Liver (tissue), 9 donors: Measurements from ENCODE around the gene RRN3. TPM values are rescaled to one million over a fixed set of nuclear protein-coding genes. Genes with fewer than 3 reads are reported as not detected.
A peak's percentile ranks its signal among the peaks of the same experiment; 100 is the strongest.
"Not testable (repeated sequence)": the region's sequence is repeated elsewhere in the genome, so short reads cannot be mapped to it uniquely, and the experiment has no call there.

ENCODE experiments used
- DNase-seq: peaks from one replicate; pipeline ENCODE4 v3.0.0-alpha.2; 2017; ENCODE audit warnings: low spot score
- H3K27ac ChIP-seq, 2 donors: one replicate each; pipeline ENCODE4 v1.7.0; 2013; ENCODE audit warnings: inconsistent platforms in 2 of 2, low read length in 2 of 2, control low read depth in 1 of 2, low read depth in 1 of 2, mild to moderate bottlenecking in 1 of 2
- H3K27me3 ChIP-seq, 4 donors: one replicate each; pipeline versions ENCODE4 v1.6.1 to v1.7.0; 2013; ENCODE audit warnings: low read length in 3 of 4, inconsistent platforms in 1 of 4, mild to moderate bottlenecking in 1 of 4, moderate library complexity in 1 of 4; ENCODE audit not compliant: control insufficient read depth in 4 of 4, insufficient read depth in 4 of 4
- H3K36me3 ChIP-seq, 4 donors: one replicate each; pipeline versions ENCODE4 v1.6.1 to v1.7.0; 2013; ENCODE audit warnings: low read length in 3 of 4, mild to moderate bottlenecking in 3 of 4, low read depth in 1 of 4, moderate library complexity in 1 of 4; ENCODE audit not compliant: control insufficient read depth in 4 of 4, insufficient read depth in 3 of 4
- H3K4me1 ChIP-seq, 4 donors: one replicate each; pipeline versions ENCODE4 v1.6.1 to v1.7.0; 2013; ENCODE audit warnings: low read length in 3 of 4, mild to moderate bottlenecking in 3 of 4, moderate library complexity in 1 of 4; ENCODE audit not compliant: control insufficient read depth in 4 of 4, insufficient read depth in 4 of 4
- H3K4me3 ChIP-seq, 3 donors: one replicate each; pipeline versions ENCODE4 v1.6.1 to v1.7.0; 2013; ENCODE audit warnings: low read length in 3 of 3, control low read depth in 1 of 3, low read depth in 1 of 3, mild to moderate bottlenecking in 1 of 3
- H3K9ac ChIP-seq, 2 donors: one replicate each; pipeline ENCODE4 v1.7.0; 2013; ENCODE audit warnings: low read length in 2 of 2, mild to moderate bottlenecking in 2 of 2, moderate library complexity in 2 of 2, control low read depth in 1 of 2, low read depth in 1 of 2
- H3K9me3 ChIP-seq, 4 donors: one replicate each; pipeline versions ENCODE4 v1.6.1 to v1.7.0; 2013; ENCODE audit warnings: low read length in 3 of 4; ENCODE audit not compliant: control insufficient read depth in 4 of 4
- CTCF ChIP-seq: fragments of 150-350 bp; IDR thresholded peaks from 2 replicates; pipeline ENCODE4 v1.5.1; 2017; ENCODE audit warnings: improper control_type of control experiment, low read depth, low read length; ENCODE audit not compliant: missing input control
- HNF4A ChIP-seq, 2 donors: conservative IDR thresholded peaks; 2 replicates each; pipeline ENCODE4 v1.6.1; 2016; ENCODE audit warnings: antibody characterized with exemption in 2 of 2, mild to moderate bottlenecking in 2 of 2
- JUND ChIP-seq, 2 donors: IDR thresholded peaks; 2 replicates each; pipeline ENCODE4 v1.6.1; 2016; ENCODE audit warnings: antibody characterized with exemption in 2 of 2
- NR2F2 ChIP-seq: IDR thresholded peaks from 2 replicates; pipeline ENCODE4 v1.6.1; 2016; ENCODE audit warnings: antibody characterized with exemption
- RAD21 ChIP-seq, 2 donors: IDR thresholded peaks; 2 replicates each; pipeline ENCODE4 v1.6.1; 2016; ENCODE audit warnings: antibody characterized with exemption in 2 of 2, mild to moderate bottlenecking in 2 of 2
- RXRA ChIP-seq, 2 donors: IDR thresholded peaks; 2 replicates each; pipeline ENCODE4 v1.6.1; 2017 to 2018; ENCODE audit warnings: antibody characterized with exemption in 2 of 2, mild to moderate bottlenecking in 1 of 2
- SP1 ChIP-seq: IDR thresholded peaks from 2 replicates; pipeline ENCODE4 v1.6.1; 2018; ENCODE audit warnings: antibody characterized with exemption, mild to moderate bottlenecking
- WGBS: extraction: QIAGEN DNeasy Blood & Tissue Kit; methylation state at CpG from one replicate; pipeline ENCODE4 v1.1.7; 2013; 5-methylcytosine and 5-hydroxymethylcytosine counted together
- polyA plus RNA-seq, 2 donors: library from polyadenylated mRNA; stranded (reverse) in 1 of 2; unstranded in 1 of 2; fragments of 200-250 nt in 1 of 2; fragments of >200 nt in 1 of 2; fragmentation: Nextera tagmentation in 1 of 2; extraction: Ambion mirVana in 1 of 2; gene quantifications; one replicate each; pipeline versions ENCODE4 v1.2.1 to v1.2.3, GENCODE V29; 2013 to 2015
- total RNA-seq, 2 donors: library from RNA; depleted of rRNA; stranded (reverse); fragments of >200 nt; gene quantifications; one replicate each; pipeline ENCODE4 v1.2.3, GENCODE V29; 2014
- TF ChIP-seq, protein P1 (sequence below): IDR thresholded peaks from 2 replicates; pipeline ENCODE4 v1.6.1; 2016; ENCODE audit warnings: antibody characterized with exemption
- TF ChIP-seq, protein P2 (sequence below): IDR thresholded peaks from 2 replicates; pipeline ENCODE4 v1.6.1; 2016; ENCODE audit warnings: antibody characterized with exemption
- donor health status: healthy.
- donor health status: healthy.
- donor health status: healthy.
- donor health status: healthy.
- donor health status: healthy.

Gene RRN3
- total and polyA plus RNA-seq, 4 donors, result 8.2 to 28.4 (median 16.3) TPM

GRCh38 chr16:15022194-15022593 lies 71.9 kb downstream of the RRN3 start:
- not testable (repeated sequence) for H3K4me1 ChIP-seq, H3K9ac ChIP-seq, H3K27ac ChIP-seq, H3K27me3 ChIP-seq, DNase-seq, H3K4me3 ChIP-seq, H3K9me3 ChIP-seq
- H3K36me3 ChIP-seq, result peaks cover 3 to 45% (median 39%) of the 10 kb centered on the region in 4 donors
- WGBS, result 25% methylated on average over 4 of the region's 4 CpGs
- peak in 1 of 2 donors; percentile 17 for TF ChIP-seq RXRA (IDR thresholded peaks at IDR 0.05)
- peak; percentile 43 for TF ChIP-seq CTCF
- TF ChIP-seq SP1, result peak; percentile 40
- peak; percentile 60 to 79 for TF ChIP-seq RAD21 (IDR thresholded peaks at IDR 0.05)

- H3K9ac ChIP-seq, H3K27ac ChIP-seq, H3K27me3 ChIP-seq, H3K9me3 ChIP-seq, H3K4me3 ChIP-seq, DNase-seq, H3K4me1 ChIP-seq: not testable (repeated sequence)
- H3K36me3 ChIP-seq, result peaks cover 3 to 47% (median 37%) of the 10 kb centered on the region in 4 donors
- 88% methylated on average over 7 of the region's 7 CpGs for WGBS
Measured at GRCh38 chr16:15021429-15021828, 72.6 kb downstream of the RRN3 start.

DNA sequence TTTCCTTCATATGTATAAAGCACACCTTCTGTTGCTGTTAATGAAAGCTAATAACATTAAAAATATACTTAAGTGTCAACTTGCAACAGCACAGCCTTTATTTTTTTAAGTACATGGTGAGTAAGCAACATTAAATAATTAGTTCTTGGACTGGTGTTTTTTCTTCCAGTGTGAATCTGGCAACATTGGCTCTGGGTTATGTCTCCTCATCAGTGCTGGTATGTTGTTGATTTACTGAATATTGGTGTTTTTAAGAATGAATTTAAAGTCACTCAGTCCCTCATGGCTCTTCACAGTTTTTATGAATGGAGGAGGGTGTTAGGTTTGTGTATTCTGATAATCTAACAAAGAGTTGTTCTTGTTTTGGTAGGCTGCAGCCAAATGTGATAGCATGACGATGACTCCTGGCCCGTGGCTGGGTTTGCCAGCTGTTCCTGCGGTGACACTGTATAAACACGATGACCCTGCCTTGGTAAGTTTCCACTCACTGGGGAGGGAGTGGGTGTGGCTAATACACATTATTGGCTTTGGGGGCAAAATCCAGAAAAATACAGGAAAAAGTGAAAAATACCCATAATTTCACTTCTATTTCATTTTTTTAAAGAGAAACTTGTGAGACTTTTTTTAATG lies 77.0 kb downstream of the RRN3 start:
- peaks cover under 1 to 28% (median 20%) of the 10 kb centered on the region in 4 donors for H3K36me3 ChIP-seq

GRCh38 chr16:15016354-15016753 lies 77.7 kb downstream of the RRN3 start:
- not testable (repeated sequence) for DNase-seq, H3K27ac ChIP-seq, H3K9me3 ChIP-seq, H3K4me3 ChIP-seq, H3K27me3 ChIP-seq
- 79% methylated on average over 4 of the region's 4 CpGs for WGBS
- H3K36me3 ChIP-seq, result peaks cover 1 to 24% (median 14%) of the 10 kb centered on the region in 4 donors
- H3K4me1 ChIP-seq, result peaks cover 1 to 12% (median 8%) of the 10 kb centered on the region in 4 donors
- peak overlapping the region in 1 of 2 donors; percentile 13 for H3K9ac ChIP-seq

More for the DNA sequence above, 77.0 kb downstream of the RRN3 start:
- peak overlapping the region in 1 of 2 donors; percentile 37 for H3K27ac ChIP-seq
- not testable (repeated sequence) for H3K4me3 ChIP-seq, H3K27me3 ChIP-seq, H3K9me3 ChIP-seq, H3K9ac ChIP-seq, DNase-seq
- peaks cover 1 to 12% (median 8%) of the 10 kb centered on the region in 4 donors for H3K4me1 ChIP-seq
- WGBS, result 25% methylated on average over 4 of the region's 4 CpGs
- TF ChIP-seq JUND (IDR thresholded peaks at IDR 0.05) (peak in 1 of 2 donors; percentile 16), SP1 (peak; percentile 68), RAD21 (IDR thresholded peaks at IDR 0.05) (peak in 1 of 2 donors; percentile 38), HNF4A (conservative IDR thresholded peaks at IDR 0.05) (peak; percentile 17 to 30), RXRA (IDR thresholded peaks at IDR 0.05) (peak in 1 of 2 donors; percentile 12), NR2F2 (peak; percentile 48)
- TF ChIP-seq, protein P1, sequence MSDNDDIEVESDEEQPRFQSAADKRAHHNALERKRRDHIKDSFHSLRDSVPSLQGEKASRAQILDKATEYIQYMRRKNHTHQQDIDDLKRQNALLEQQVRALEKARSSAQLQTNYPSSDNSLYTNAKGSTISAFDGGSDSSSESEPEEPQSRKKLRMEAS, result peak; percentile 15
- TF ChIP-seq, protein P2, sequence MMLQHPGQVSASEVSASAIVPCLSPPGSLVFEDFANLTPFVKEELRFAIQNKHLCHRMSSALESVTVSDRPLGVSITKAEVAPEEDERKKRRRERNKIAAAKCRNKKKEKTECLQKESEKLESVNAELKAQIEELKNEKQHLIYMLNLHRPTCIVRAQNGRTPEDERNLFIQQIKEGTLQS, result peak; percentile 17

DNA sequence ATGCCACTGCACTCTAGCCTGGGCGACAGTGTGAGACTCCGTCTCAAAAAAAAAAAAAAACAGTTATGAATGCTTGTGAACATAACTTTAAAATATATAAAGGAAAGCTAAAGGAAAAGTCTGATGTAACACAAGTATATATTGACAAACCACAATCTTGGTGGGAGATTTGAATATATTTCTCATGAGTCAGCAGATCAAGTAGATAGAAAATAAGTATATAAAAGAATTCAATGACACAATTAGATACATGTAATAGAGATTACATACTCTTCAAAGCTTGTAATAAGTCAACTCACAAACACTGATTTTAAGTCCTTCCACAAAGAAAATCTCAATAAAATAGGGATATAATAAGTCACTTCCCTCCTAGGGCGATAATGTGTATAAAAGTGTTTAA lies 78.4 kb downstream of the RRN3 start:
- WGBS, result 98% methylated on average over 3 of the region's 3 CpGs
- H3K4me3 ChIP-seq, H3K27ac ChIP-seq, H3K27me3 ChIP-seq, H3K9me3 ChIP-seq, H3K9ac ChIP-seq, DNase-seq: not testable (repeated sequence)
- Histone ChIP-seq H3K36me3 (peaks cover 1 to 28% (median 19%) of the 10 kb centered on the region in 4 donors), H3K4me1 (peaks cover 1 to 12% (median 8%) of the 10 kb centered on the region in 4 donors)

- peaks cover 3 to 29% (median 20%) of the 10 kb centered on the region in 4 donors for H3K36me3 ChIP-seq
Measured at GRCh38 chr16:15012941-15013340, 81.1 kb downstream of the RRN3 start.

More at GRCh38 chr16:15012941-15013340, 81.1 kb downstream of the RRN3 start:
- H3K9ac ChIP-seq, H3K27ac ChIP-seq, DNase-seq, H3K9me3 ChIP-seq, H3K4me3 ChIP-seq, H3K27me3 ChIP-seq: not testable (repeated sequence)
- 98% methylated on average over 10 of the region's 10 CpGs for WGBS
- H3K4me1 ChIP-seq, result peaks cover 1 to 12% (median 8%) of the 10 kb centered on the region in 4 donors
